Activated naive CD8-positive, alpha-beta T cell treated with anti-CD3 and anti-CD28 coated beads for 36 hours (primary cell): ENCODE measurements around the gene P2RY14. TPM values are rescaled to one million over a fixed set of nuclear protein-coding genes. Genes with fewer than 3 reads are reported as not detected.

Experiments
- DNase-seq: peaks from one replicate; pipeline ENCODE4 v3.0.0; 2021
- H3K27ac Mint-ChIP-seq: one replicate; pipeline ENCODE4 v1.8.0; 2022; ENCODE audit warnings: mild to moderate bottlenecking, moderate library complexity, mixed read lengths
- H3K27me3 Mint-ChIP-seq: one replicate; pipeline ENCODE4 v1.8.0; 2022; ENCODE audit warnings: mild to moderate bottlenecking, mixed read lengths
- H3K36me3 Mint-ChIP-seq: one replicate; pipeline ENCODE4 v1.8.0; 2021; ENCODE audit warnings: mild to moderate bottlenecking, mixed read lengths
- H3K4me1 Mint-ChIP-seq: one replicate; pipeline ENCODE4 v1.8.0; 2021; ENCODE audit warnings: mixed read lengths
- H3K4me3 Mint-ChIP-seq: one replicate; pipeline ENCODE4 v1.8.0; 2022; ENCODE audit warnings: mild to moderate bottlenecking, moderate library complexity, mixed read lengths
- H3K9me3 Mint-ChIP-seq: one replicate; pipeline ENCODE4 v1.8.0; 2022; ENCODE audit warnings: mixed read lengths
- total RNA-seq, 2 experiments: library from RNA; stranded (reverse); gene quantifications; one replicate each; pipeline ENCODE4 v1.2.3, GENCODE V29; 2021

P2RY14 gene
- total RNA-seq, 2 experiments from 2014 or later, result 1.5 to 2.5 TPM

DNA sequence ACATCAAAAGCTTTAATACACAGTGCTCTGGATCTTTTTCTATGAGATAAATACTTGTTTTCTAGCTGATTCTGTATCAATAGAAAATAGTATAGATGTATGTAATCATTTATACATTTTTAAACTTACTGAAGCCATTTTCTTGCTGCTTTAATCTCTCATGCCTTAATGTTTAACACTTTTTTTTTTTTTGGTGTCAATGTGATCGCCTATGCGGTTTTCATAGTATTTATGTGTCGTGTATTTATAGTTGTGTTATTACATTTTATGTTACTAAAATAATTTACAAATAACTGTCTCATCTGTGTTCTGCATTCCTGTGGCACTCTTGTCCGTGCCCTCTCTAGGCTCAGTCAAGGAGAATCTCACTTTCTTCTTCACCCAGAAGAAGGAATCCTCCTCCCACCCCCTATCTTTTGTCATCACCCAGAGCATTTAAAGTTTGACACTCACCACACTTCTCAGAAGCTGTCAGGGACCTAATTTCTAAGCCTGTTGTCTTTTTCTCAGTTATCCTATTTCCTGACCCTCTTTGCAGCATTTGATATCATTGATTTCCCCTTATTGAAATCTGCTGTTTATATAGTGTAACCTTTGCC lies 54.0 kb downstream of the P2RY14 start:
- Mint-ChIP-seq H3K36me3 (peaks cover 41% of the 10 kb centered on the region), H3K4me1 (peaks cover 45% of the 10 kb centered on the region), H3K27me3 (no peaks in the 10 kb centered on the region), H3K27ac (peak overlapping the region; percentile 44), H3K4me3 (no peak overlapping the region), H3K9me3 (peaks cover 23% of the 10 kb centered on the region)
- no peak for DNase-seq

DNA sequence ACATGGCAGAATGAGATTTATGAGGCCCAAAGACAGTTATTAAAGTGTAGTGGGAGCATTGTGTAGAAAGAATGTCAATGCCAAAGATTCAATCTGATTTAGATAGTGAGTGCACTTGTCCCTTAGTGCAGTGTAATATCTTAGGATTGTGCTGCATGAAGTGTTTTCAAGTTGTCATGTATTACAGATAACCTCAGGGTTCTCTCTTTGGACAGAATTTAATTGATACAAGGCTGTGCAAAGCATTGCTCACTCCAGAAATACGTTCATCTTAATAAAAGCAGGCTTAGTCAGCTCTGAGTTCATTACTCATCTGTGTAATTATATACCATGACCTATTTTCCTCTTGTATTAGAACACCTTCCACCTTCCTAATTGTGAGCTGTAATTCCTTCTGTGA lies 59.3 kb downstream of the P2RY14 start:
- Mint-ChIP-seq H3K4me3 (no peak overlapping the region), H3K4me1 (peaks cover 10% of the 10 kb centered on the region), H3K36me3 (peaks cover 30% of the 10 kb centered on the region), H3K27me3 (peaks cover 4% of the 10 kb centered on the region), H3K9me3 (peaks cover 23% of the 10 kb centered on the region), H3K27ac (no peak overlapping the region)
- no peak for DNase-seq

DNA sequence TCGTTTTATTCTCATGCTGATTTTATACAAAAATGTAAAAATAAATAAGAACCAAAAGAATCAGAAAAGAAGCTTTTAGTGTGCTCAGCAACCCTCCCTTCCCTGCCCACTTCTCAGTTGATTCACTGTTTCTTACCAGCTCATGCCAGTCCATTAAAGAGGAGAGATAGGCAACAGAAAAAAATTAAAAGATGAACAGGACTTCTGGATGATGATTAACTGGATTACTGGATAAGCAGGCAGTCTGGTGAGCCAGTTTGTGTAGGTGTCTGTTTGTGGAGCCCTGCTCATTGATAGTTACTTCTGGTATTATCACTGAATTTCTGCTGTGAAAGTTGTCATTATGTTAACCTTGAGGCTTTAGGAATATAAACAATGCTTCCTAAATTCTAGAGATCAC lies 60.2 kb downstream of the P2RY14 start:
- peaks cover 28% of the 10 kb centered on the region for H3K36me3 Mint-ChIP-seq
- no peak overlapping the region for H3K4me3 Mint-ChIP-seq
- H3K9me3 Mint-ChIP-seq, result peaks cover 22% of the 10 kb centered on the region
- H3K27ac Mint-ChIP-seq, result no peak overlapping the region
- DNase-seq, result no peak
- H3K27me3 Mint-ChIP-seq, result peaks cover 4% of the 10 kb centered on the region
- peaks cover 11% of the 10 kb centered on the region for H3K4me1 Mint-ChIP-seq

DNA sequence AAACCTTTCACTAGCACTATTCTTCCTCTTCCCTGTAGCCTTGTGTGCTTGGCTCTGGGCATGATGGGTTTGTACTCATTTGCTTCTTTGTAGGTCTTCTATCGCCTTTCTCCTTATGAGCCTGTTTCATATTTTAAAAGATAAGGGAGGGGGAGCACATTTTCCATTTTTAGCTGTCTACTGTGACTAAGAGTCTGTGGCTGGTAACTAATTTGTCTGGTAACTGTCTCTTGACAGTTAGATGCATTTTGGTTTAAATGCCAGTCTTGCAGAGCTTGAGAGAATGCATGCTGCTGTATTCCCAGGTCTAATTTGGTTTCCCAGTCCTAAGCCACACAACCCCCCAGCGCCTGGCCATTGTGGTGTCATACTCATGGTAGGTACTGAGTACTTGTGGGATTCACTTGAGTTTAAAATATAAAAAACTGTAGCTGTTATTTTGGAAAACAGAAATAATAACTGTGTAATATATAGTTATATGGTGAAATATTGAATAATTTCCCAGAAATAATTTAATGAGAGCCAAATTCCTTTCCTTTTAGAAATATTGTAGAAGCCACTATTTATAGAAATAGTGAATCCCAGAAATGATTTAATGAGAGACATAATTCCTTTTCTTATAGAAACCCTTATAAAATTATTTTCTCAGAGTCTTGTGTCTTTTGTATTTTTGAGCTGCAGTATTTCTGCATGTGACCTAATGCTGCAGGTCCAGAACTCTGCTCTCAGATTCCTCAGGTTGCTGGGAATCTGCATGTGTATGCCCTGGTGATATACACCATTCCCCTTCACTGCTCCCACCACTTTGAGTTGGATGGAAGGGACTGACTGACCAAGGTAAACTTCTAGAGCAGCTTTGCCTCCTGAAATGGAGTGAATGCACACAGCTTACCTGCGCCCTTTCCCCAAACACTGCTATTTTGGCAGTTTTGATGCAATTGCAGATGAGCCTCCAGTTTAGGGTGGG lies 61.4 kb downstream of the P2RY14 start:
- no peak overlapping the region for H3K27ac Mint-ChIP-seq
- peaks cover 18% of the 10 kb centered on the region for H3K36me3 Mint-ChIP-seq
- peaks cover 11% of the 10 kb centered on the region for H3K9me3 Mint-ChIP-seq
- H3K4me1 Mint-ChIP-seq, result peaks cover 11% of the 10 kb centered on the region
- H3K4me3 Mint-ChIP-seq, result no peak overlapping the region
- peaks cover 4% of the 10 kb centered on the region for H3K27me3 Mint-ChIP-seq
- DNase-seq, result no peak

DNA sequence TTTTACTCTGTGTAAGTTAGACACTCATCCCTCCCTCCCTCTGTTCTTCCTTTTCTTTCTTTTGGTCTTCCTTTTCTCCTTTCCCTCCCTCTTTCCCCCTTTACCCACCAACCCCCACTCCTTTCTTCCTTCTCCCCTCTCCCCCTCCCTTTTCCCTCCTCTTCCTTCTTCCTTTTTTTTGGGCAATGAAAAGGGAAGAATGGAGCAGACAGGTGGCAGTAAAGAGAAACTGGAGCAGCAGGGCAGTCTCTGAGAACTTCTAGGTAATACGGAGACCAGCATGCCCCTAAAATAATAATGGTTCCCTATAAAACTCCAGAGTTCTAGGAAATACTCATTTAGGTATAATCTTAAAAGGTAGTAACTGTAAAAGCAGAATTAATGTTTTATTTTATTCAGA lies 63.9 kb downstream of the P2RY14 start:
- Mint-ChIP-seq H3K27me3 (peaks cover 4% of the 10 kb centered on the region), H3K4me3 (no peak overlapping the region), H3K4me1 (peaks cover 32% of the 10 kb centered on the region), H3K9me3 (no peaks in the 10 kb centered on the region), H3K27ac (no peak overlapping the region), H3K36me3 (peaks cover 4% of the 10 kb centered on the region)
- no peak for DNase-seq

DNA sequence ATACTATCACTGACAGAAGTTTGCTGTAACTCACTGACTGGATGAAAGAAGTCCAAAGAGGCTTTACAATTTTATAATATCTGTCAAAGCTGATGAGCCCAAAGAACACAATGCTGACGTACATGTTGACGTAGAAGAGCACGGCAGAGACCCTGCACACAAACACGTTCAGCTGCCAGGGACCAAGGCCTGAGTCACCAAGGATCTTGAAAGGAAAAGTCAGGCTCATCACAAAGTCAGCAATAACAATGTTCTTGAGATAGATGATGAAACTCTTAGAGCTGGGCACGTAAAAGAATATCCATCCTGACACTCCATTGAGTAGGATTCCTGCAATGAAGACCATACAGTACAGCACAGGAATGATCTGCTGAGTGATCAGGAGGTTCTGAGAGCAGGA lies 64.5 kb downstream of the P2RY14 start:
- Mint-ChIP-seq H3K4me1 (peaks cover 36% of the 10 kb centered on the region), H3K36me3 (peaks cover 7% of the 10 kb centered on the region), H3K27ac (no peak overlapping the region), H3K27me3 (peaks cover 4% of the 10 kb centered on the region), H3K9me3 (no peaks in the 10 kb centered on the region), H3K4me3 (no peak overlapping the region)
- no peak for DNase-seq

DNA sequence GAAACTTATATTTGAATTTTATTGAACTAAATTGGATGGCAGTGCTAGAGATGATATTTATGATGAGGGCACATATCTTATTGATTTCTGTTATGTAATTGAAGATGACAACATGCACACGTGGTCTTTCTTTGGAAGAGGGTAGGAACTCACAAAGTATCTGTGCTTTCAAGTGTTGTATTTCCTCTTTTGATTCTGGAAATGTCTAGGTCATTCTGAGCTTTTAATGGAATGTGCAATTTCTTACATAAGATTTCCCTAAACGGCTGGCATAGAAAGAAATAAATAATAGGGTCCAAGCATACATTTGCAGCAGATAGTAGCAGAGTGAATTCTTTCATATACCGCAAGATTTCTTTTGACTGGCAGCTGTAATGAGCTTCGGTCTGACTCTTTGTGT lies 65.2 kb downstream of the P2RY14 start:
- H3K27ac Mint-ChIP-seq, result no peak overlapping the region
- peaks cover 4% of the 10 kb centered on the region for H3K27me3 Mint-ChIP-seq
- H3K36me3 Mint-ChIP-seq, result peaks cover 11% of the 10 kb centered on the region
- peaks cover 2% of the 10 kb centered on the region for H3K9me3 Mint-ChIP-seq
- peaks cover 42% of the 10 kb centered on the region for H3K4me1 Mint-ChIP-seq
- H3K4me3 Mint-ChIP-seq, result no peak overlapping the region
- DNase-seq, result no peak

DNA sequence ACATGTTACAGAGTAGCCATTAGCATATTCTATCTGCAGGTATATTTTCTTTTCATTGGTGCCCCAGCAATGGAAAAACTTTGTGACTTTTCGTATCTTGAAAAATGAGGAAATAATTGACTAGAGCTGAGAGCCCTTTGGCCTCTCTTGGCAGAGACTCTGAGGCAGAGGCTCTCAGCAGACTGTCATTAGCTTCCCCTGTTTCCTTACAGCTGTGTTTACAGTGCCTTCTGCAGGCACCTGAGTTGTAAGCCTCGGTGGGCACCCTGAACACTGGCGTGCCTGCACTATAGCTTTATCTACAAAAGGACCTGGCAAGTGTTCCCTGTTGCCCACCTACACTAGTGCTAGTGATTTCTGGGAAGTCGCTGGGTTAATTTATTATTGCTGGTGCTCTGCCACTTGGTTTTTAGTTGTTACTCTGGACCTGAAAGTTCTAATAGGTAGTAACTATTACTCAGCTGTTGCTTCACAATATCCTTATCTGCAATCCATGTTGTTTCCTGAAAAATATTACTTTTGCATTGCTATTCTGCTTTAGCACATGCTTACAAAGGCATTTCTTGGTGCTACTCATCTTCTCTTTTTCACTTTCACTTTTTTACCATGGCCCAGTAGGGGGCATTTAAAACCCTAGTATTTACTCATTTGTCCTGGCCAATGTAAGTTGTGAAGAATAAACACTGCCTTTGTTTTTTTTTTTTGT lies 67.5 kb downstream of the P2RY14 start:
- H3K27ac Mint-ChIP-seq, result peak overlapping the region; percentile 88
- H3K27me3 Mint-ChIP-seq, result no peaks in the 10 kb centered on the region
- DNase-seq, result no peak
- peaks cover 22% of the 10 kb centered on the region for H3K36me3 Mint-ChIP-seq
- H3K4me1 Mint-ChIP-seq, result peaks cover 57% of the 10 kb centered on the region
- peak overlapping the region; percentile 54 for H3K4me3 Mint-ChIP-seq
- H3K9me3 Mint-ChIP-seq, result peaks cover 2% of the 10 kb centered on the region

DNA sequence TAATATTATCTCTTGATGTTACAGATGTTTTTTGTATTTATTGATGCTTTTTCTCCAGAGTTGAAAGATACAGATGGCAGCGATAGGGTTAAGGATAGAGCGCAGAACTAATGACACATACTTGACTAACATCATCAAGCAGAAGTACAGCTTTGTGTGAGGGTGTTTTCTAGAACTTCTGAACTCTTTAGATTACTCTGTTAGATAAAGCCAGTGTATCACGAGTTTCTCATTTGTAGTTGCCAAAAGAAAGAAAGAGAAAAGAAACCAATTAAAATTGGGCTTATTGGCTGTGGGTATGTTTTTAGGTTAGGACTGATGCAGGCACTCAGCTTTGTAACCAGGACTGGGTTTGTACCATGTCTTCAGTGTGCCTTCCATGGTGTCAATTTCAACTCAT lies 68.7 kb downstream of the P2RY14 start:
- Mint-ChIP-seq H3K4me1 (peaks cover 67% of the 10 kb centered on the region), H3K27me3 (no peaks in the 10 kb centered on the region), H3K27ac (peak overlapping the region; percentile 88), H3K36me3 (peaks cover 22% of the 10 kb centered on the region), H3K4me3 (no peak overlapping the region), H3K9me3 (peaks cover 2% of the 10 kb centered on the region)
- DNase-seq, result no peak

DNA sequence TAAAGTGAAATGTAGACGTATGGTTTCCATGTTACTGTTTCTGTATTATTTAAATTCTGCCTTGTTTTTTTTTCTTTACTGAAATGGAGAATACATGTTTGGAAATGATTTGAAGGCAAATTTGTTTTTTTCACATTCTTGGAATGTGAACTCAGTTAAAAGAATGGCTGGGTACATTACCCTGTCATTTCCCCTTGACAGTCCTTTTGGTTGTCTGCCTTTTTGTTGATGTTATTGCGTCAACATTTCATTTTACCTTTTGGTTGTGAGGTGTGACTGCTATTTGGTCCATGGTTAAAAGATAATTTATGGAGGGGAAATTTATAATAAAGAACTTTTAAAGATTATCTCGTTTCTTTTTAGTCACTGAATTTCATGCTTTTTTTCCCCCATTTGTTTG lies 72.1 kb downstream of the P2RY14 start:
- H3K27ac Mint-ChIP-seq, result peak overlapping the region; percentile 96
- no peak overlapping the region for H3K4me3 Mint-ChIP-seq
- H3K9me3 Mint-ChIP-seq, result peaks cover 2% of the 10 kb centered on the region
- H3K36me3 Mint-ChIP-seq, result peaks cover 40% of the 10 kb centered on the region
- DNase-seq, result no peak
- peaks cover 75% of the 10 kb centered on the region for H3K4me1 Mint-ChIP-seq
- H3K27me3 Mint-ChIP-seq, result peaks cover 4% of the 10 kb centered on the region

DNA sequence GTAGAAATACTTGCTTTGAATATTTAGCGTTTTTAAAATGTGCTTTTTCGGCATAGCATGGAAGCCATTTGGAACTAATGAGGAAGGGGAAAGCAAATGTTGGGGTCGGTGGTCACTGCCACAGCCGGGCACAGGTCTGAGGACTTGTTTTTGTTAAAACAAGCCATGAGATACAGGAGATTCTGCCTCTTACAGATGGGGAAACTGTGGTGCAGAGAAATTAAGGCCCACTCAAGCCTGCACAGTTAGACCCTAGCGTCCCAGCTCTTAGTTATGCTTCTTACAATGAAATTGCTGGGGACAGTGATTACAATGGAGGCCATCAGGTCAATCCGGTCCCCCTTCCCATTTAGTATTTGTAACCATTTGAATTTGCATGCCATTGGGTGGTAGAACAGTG lies 72.9 kb downstream of the P2RY14 start:
- no peak for DNase-seq
- Mint-ChIP-seq H3K9me3 (peaks cover 2% of the 10 kb centered on the region), H3K27ac (peak overlapping the region; percentile 96), H3K36me3 (peaks cover 46% of the 10 kb centered on the region), H3K4me1 (peaks cover 69% of the 10 kb centered on the region), H3K27me3 (peaks cover 4% of the 10 kb centered on the region), H3K4me3 (peak overlapping the region; percentile 18)

DNA sequence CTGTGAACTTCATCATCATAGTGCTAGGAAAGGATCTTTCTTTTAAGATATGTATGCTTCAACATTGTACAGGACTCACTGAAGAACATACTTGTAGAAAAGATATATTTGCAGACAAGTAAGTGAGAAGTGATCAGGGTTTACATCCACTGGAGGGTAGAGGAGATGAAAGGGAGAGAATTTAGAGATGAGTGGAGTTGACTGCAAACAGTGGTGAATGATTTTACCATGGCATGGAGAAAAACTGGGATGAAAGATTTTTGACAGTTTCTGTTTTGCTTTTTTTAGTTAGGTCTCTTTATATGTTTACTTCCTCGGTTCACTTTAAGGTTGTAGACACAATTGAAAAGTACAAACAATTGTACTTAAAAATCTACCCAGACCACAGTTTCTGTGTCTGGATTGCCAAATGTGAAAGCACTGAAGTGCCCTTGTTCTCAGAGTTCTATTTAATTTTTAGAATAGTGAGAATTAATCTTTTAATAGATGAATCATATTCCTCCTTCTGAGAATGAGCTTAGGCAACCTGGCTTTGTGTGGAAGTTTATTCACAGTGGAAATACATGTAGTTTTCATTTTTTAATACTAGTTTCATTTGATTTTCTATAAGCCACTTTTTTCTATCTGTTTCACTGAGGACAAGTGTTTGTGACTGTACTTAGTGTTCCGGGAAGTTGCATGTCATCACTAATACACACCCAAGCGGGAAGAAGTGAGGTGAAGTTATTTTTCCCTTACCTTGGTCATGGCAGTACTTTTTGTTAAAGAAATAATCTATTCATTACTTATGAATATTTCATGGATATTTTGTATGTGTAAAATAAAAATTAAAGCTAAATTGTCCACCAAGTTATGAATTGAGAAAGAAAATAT lies 73.6 kb downstream of the P2RY14 start:
- Mint-ChIP-seq H3K27ac (peak overlapping the region; percentile 96), H3K4me1 (peaks cover 66% of the 10 kb centered on the region), H3K9me3 (peaks cover 2% of the 10 kb centered on the region), H3K27me3 (peaks cover 4% of the 10 kb centered on the region), H3K4me3 (peak overlapping the region; percentile 64), H3K36me3 (peaks cover 52% of the 10 kb centered on the region)
- DNase-seq, result no peak

DNA sequence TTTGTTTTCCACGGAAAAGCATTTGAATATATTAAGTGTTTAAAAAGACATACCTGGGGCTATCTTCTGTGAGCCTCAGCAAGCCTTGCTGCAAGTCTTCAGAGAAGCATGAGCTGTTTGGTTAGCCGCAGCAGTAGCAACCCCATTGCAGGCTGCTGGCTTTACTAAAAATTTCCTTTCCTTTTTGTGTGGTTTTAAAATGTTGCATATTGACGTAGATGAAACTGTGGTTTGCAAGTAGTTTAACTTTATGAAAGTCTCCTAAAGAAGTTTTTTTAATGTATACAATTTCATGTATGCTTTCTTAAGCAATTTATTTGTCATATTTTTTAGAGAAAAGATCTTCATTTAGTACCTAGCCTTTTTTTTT lies 75.3 kb downstream of the P2RY14 start, which contains the start of gene GPR171:
Gene GPR171 (minus strand): TSS at position 166 of the 370 bp plus-strand sequence. CDS start 3,830 bp downstream, outside the sequence.
- H3K36me3 Mint-ChIP-seq, result peaks cover 59% of the 10 kb centered on the region
- H3K27me3 Mint-ChIP-seq, result peaks cover 4% of the 10 kb centered on the region
- peak within 1 kb of the TSS; percentile 98 for H3K27ac Mint-ChIP-seq
- H3K4me3 Mint-ChIP-seq, result peak within 1 kb of the TSS; percentile 83
- peaks cover 13% of the 10 kb centered on the region for H3K9me3 Mint-ChIP-seq
- DNase-seq, result peak; percentile 71
- peaks cover 63% of the 10 kb centered on the region for H3K4me1 Mint-ChIP-seq

DNA sequence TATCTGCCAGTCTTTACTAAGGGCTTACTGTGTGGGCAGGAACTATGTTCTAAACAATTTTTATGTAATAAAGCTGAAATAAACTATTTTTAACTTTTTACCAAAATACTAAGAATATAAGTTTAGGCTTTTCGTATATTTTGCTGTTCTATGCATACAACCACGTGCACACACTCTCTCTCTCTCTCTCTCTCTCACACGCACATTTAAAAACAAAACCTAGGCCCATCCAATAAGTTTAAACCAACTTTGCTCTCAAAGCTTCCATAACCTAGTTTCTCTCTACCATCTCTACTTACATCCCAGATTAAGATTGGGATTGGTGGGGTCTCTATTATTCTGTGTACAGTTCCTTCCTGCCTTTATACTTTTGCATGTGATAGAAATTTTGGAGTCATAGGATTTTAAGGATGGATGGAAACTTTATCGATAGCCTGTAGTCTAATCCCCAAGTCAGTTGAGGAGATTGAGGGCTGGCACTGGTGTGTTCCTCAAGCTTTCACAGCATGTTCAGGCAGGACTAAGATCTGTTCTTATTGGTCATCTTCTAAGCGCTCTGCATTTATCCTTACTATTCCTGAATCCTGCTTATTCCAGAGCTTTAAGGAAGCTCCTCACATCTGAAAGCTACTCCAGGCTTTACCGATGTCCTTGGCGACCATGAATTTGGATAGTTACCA lies 77.2 kb downstream of the P2RY14 start:
- H3K27me3 Mint-ChIP-seq, result peaks cover 4% of the 10 kb centered on the region
- peaks cover 52% of the 10 kb centered on the region for H3K4me1 Mint-ChIP-seq
- peaks cover 13% of the 10 kb centered on the region for H3K9me3 Mint-ChIP-seq
- peak overlapping the region; percentile 98 for H3K27ac Mint-ChIP-seq
- no peak for DNase-seq
- H3K4me3 Mint-ChIP-seq, result peak overlapping the region; percentile 83
- H3K36me3 Mint-ChIP-seq, result peaks cover 60% of the 10 kb centered on the region
